Measurements from ENCODE around the gene PPP3R2.

PPP3R2 gene

DNA sequence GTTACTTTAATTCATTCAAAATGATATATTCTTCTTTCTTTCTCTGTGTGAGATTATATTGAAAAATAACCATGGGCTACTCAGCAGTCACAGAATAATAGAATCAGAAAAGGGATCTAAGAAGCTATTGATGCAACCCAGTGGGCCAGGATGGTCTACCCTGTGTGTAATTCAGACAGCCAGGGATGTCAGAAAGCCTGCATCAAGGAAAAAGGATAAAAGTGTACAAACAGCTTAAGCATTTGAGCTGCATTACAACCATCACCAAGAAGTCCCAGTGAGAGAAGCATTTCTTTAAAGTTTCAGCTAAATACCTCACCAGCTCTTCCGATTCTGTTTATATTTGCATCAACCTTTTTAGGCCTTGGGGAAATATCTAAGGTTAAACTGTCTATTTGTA, 37.8 kb upstream of the PPP3R2 start:
- H3K79me2 ChIP-seq (ENCODE audit: insufficient read depth, low read length): no peaks in the 10 kb centered on the region
- H3K4me3 ChIP-seq (ENCODE audit: low read length, poor library complexity, severe bottlenecking): no peak overlapping the region
- no peaks in the 10 kb centered on the region for H3K9me2 ChIP-seq (replicated peaks; ENCODE audit: low read depth, low read length)
- no peaks in the 10 kb centered on the region for H3K36me3 ChIP-seq (ENCODE audit: insufficient read depth, low read length)
- no peak for TF ChIP-seq EZH2phosphoT487 (IDR thresholded peaks at IDR 0.05; ENCODE audit: borderline replicate concordance)
- TF ChIP-seq, protein P1, sequence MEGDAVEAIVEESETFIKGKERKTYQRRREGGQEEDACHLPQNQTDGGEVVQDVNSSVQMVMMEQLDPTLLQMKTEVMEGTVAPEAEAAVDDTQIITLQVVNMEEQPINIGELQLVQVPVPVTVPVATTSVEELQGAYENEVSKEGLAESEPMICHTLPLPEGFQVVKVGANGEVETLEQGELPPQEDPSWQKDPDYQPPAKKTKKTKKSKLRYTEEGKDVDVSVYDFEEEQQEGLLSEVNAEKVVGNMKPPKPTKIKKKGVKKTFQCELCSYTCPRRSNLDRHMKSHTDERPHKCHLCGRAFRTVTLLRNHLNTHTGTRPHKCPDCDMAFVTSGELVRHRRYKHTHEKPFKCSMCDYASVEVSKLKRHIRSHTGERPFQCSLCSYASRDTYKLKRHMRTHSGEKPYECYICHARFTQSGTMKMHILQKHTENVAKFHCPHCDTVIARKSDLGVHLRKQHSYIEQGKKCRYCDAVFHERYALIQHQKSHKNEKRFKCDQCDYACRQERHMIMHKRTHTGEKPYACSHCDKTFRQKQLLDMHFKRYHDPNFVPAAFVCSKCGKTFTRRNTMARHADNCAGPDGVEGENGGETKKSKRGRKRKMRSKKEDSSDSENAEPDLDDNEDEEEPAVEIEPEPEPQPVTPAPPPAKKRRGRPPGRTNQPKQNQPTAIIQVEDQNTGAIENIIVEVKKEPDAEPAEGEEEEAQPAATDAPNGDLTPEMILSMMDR (conservative IDR thresholded peaks at IDR 0.05; ENCODE audit: low read length): no peak
- no peaks in the 10 kb centered on the region for H3K4me1 ChIP-seq (ENCODE audit: insufficient read depth, low read length, poor library complexity, severe bottlenecking)
- no peak overlapping the region for H3K4me2 ChIP-seq (ENCODE audit: low read depth, low read length, poor library complexity, severe bottlenecking)
- no peaks in the 10 kb centered on the region for H4K20me1 ChIP-seq (ENCODE audit: insufficient read depth, low read length, poor library complexity, severe bottlenecking)
- no peaks in the 10 kb centered on the region for H3K27me3 ChIP-seq (ENCODE audit: insufficient read depth, low read length, poor library complexity, severe bottlenecking)
- no peak overlapping the region for H2AFZ ChIP-seq (ENCODE audit: low read length)
- no peak overlapping the region for H3K9ac ChIP-seq (ENCODE audit: low read depth, low read length, poor library complexity, severe bottlenecking)
- no peaks in the 10 kb centered on the region for H3K9me3 ChIP-seq (ENCODE audit: insufficient read depth, low read depth, low read length)
- H3F3A ChIP-seq (ENCODE audit: low read depth): no peaks in the 10 kb centered on the region

DNA sequence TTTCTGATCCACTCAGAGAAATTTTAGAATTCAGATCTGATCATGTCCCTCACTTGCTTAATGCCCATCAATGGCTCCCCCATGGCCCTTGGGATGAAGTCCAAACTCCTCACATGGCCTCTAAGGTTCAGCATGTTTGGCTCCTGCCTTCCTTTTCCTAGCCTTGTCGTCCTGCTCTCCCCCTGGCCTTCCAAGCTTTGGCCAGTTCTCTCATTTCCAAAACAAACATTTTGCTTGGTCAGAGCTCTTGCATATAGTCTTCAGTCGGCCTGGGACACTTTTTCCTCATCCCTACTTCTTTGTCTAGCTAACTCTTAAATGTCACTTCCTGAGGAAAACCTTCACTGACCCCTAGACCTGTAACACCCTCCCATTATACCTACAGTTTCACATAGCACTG, 37.1 kb upstream of the PPP3R2 start:
- H3K9me2 ChIP-seq (replicated peaks; ENCODE audit: low read depth, low read length): no peaks in the 10 kb centered on the region
- no peak overlapping the region for H2AFZ ChIP-seq (ENCODE audit: low read length)
- H3K4me1 ChIP-seq (ENCODE audit: insufficient read depth, low read length, poor library complexity, severe bottlenecking): peaks cover 3% of the 10 kb centered on the region
- H3K79me2 ChIP-seq (ENCODE audit: insufficient read depth, low read length): no peaks in the 10 kb centered on the region
- H3K9me3 ChIP-seq (ENCODE audit: insufficient read depth, low read depth, low read length): no peaks in the 10 kb centered on the region
- no peak overlapping the region for H3K9ac ChIP-seq (ENCODE audit: low read depth, low read length, poor library complexity, severe bottlenecking)
- H3K36me3 ChIP-seq (ENCODE audit: insufficient read depth, low read length): no peaks in the 10 kb centered on the region
- no peak for TF ChIP-seq EZH2phosphoT487 (IDR thresholded peaks at IDR 0.05; ENCODE audit: borderline replicate concordance)
- TF ChIP-seq, protein P1 (conservative IDR thresholded peaks at IDR 0.05; ENCODE audit: low read length): no peak
- no peaks in the 10 kb centered on the region for H4K20me1 ChIP-seq (ENCODE audit: insufficient read depth, low read length, poor library complexity, severe bottlenecking)
- no peaks in the 10 kb centered on the region for H3K27me3 ChIP-seq (ENCODE audit: insufficient read depth, low read length, poor library complexity, severe bottlenecking)
- H3K4me3 ChIP-seq (ENCODE audit: low read length, poor library complexity, severe bottlenecking): no peak overlapping the region
- no peak overlapping the region for H3K4me2 ChIP-seq (ENCODE audit: low read depth, low read length, poor library complexity, severe bottlenecking)
- H3F3A ChIP-seq (ENCODE audit: low read depth): no peaks in the 10 kb centered on the region

DNA sequence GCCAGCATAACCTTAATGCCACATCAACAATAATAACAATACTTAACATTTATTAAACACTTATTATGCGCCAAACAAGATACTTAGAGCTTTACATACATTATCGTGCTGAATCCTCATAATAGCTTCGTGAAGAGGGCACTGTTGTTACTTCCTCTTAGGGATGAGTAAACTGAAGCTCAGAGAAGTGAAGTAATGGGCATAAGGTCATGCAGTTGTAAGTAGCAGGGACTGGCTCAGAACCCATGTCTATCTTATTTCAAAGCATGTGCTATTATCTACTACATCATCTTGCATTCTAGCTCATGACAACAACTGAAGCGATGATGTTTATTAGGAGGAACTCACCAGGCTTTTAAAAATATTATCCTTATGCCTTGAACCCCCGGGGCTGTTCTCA, 34.9 kb upstream of the PPP3R2 start:
- no peak overlapping the region for H3K4me3 ChIP-seq (ENCODE audit: low read length, poor library complexity, severe bottlenecking)
- H3K36me3 ChIP-seq (ENCODE audit: insufficient read depth, low read length): no peaks in the 10 kb centered on the region
- H3K4me2 ChIP-seq (ENCODE audit: low read depth, low read length, poor library complexity, severe bottlenecking): no peak overlapping the region
- no peaks in the 10 kb centered on the region for H3F3A ChIP-seq (ENCODE audit: low read depth)
- H3K9ac ChIP-seq (ENCODE audit: low read depth, low read length, poor library complexity, severe bottlenecking): no peak overlapping the region
- H4K20me1 ChIP-seq (ENCODE audit: insufficient read depth, low read length, poor library complexity, severe bottlenecking): no peaks in the 10 kb centered on the region
- H2AFZ ChIP-seq (ENCODE audit: low read length): no peak overlapping the region
- no peaks in the 10 kb centered on the region for H3K79me2 ChIP-seq (ENCODE audit: insufficient read depth, low read length)
- H3K9me3 ChIP-seq (ENCODE audit: insufficient read depth, low read depth, low read length): no peaks in the 10 kb centered on the region
- H3K9me2 ChIP-seq (replicated peaks; ENCODE audit: low read depth, low read length): no peaks in the 10 kb centered on the region
- no peak for TF ChIP-seq EZH2phosphoT487 (IDR thresholded peaks at IDR 0.05; ENCODE audit: borderline replicate concordance)
- TF ChIP-seq, protein P1 (conservative IDR thresholded peaks at IDR 0.05; ENCODE audit: low read length): no peak
- H3K4me1 ChIP-seq (ENCODE audit: insufficient read depth, low read length, poor library complexity, severe bottlenecking): peaks cover 18% of the 10 kb centered on the region
- H3K27me3 ChIP-seq (ENCODE audit: insufficient read depth, low read length, poor library complexity, severe bottlenecking): no peaks in the 10 kb centered on the region

All from Loucy (cell line).